Osteocyte (in vitro differentiated cells): ENCODE results near the gene TBL1XR1. TPM values are rescaled to one million over a fixed set of nuclear protein-coding genes. Genes with fewer than 3 reads are reported as not detected.

ENCODE experiments used
- DNase-seq: peaks from one replicate; pipeline ENCODE4 v3.0.0; 2021; ENCODE audit warnings: mixed read lengths; ENCODE audit not compliant: unreplicated experiment; ENCODE audit errors: extremely low spot score
- H3K27ac Mint-ChIP-seq: one replicate; pipeline ENCODE4 v1.8.0; 2021; ENCODE audit warnings: mild to moderate bottlenecking, mixed read lengths; ENCODE audit not compliant: unreplicated experiment
- H3K27me3 Mint-ChIP-seq: one replicate; pipeline ENCODE4 v1.8.0; 2021; ENCODE audit warnings: mixed read lengths; ENCODE audit not compliant: unreplicated experiment
- H3K36me3 Mint-ChIP-seq: one replicate; pipeline ENCODE4 v1.8.0; 2021; ENCODE audit warnings: mixed read lengths; ENCODE audit not compliant: unreplicated experiment
- H3K4me1 Mint-ChIP-seq: one replicate; pipeline ENCODE4 v1.8.0; 2021; ENCODE audit warnings: mixed read lengths; ENCODE audit not compliant: unreplicated experiment
- H3K4me3 Mint-ChIP-seq: one replicate; pipeline ENCODE4 v1.8.0; 2021; ENCODE audit warnings: mild to moderate bottlenecking, moderate library complexity, mixed read lengths; ENCODE audit not compliant: unreplicated experiment
- H3K9me3 Mint-ChIP-seq: one replicate; pipeline ENCODE4 v1.8.0; 2021; ENCODE audit warnings: mixed read lengths; ENCODE audit not compliant: unreplicated experiment
- total RNA-seq: library from RNA; stranded (reverse); gene quantifications from 2 replicates; pipeline ENCODE4 v1.2.1, GENCODE V29; 2021
- TF ChIP-seq, protein P1 (sequence below): fragments of 200-600 bp; sonication (generic); IDR thresholded peaks from 2 replicates; pipeline ENCODE4 v1.5.0; 2021; ENCODE audit warnings: antibody characterized with exemption, mild to moderate bottlenecking, moderate library complexity

Gene TBL1XR1
- total RNA-seq, 1 donor from 2014 or later: 370 TPM

DNA sequence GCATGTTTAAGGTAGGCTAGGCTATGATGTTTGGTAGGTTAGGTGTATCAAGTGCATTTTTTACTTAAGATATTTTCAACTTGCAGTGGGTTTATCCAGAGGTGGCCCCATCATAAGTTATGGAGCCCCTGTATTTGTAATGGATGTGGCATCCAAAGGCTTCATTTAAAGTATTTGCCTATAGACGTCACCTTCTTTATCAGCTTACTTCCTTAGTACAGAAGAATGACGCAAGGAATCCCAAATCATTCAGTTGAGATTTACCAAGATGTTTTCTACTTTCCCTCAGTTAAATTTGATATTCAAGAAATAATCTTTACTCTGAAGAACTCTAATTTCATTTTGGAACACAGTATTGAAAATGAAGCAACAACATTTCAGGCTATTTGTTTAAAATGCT lies 201.3 kb downstream of the TBL1XR1 start:
- TF ChIP-seq, protein P1, sequence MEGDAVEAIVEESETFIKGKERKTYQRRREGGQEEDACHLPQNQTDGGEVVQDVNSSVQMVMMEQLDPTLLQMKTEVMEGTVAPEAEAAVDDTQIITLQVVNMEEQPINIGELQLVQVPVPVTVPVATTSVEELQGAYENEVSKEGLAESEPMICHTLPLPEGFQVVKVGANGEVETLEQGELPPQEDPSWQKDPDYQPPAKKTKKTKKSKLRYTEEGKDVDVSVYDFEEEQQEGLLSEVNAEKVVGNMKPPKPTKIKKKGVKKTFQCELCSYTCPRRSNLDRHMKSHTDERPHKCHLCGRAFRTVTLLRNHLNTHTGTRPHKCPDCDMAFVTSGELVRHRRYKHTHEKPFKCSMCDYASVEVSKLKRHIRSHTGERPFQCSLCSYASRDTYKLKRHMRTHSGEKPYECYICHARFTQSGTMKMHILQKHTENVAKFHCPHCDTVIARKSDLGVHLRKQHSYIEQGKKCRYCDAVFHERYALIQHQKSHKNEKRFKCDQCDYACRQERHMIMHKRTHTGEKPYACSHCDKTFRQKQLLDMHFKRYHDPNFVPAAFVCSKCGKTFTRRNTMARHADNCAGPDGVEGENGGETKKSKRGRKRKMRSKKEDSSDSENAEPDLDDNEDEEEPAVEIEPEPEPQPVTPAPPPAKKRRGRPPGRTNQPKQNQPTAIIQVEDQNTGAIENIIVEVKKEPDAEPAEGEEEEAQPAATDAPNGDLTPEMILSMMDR: no peak
- no peak overlapping the region for H3K4me3 Mint-ChIP-seq
- peaks cover 15% of the 10 kb centered on the region for H3K9me3 Mint-ChIP-seq
- peaks cover 4% of the 10 kb centered on the region for H3K36me3 Mint-ChIP-seq
- H3K27ac Mint-ChIP-seq: no peak overlapping the region
- peaks cover 5% of the 10 kb centered on the region for H3K4me1 Mint-ChIP-seq
- no peaks in the 10 kb centered on the region for H3K27me3 Mint-ChIP-seq
- DNase-seq: no peak

DNA sequence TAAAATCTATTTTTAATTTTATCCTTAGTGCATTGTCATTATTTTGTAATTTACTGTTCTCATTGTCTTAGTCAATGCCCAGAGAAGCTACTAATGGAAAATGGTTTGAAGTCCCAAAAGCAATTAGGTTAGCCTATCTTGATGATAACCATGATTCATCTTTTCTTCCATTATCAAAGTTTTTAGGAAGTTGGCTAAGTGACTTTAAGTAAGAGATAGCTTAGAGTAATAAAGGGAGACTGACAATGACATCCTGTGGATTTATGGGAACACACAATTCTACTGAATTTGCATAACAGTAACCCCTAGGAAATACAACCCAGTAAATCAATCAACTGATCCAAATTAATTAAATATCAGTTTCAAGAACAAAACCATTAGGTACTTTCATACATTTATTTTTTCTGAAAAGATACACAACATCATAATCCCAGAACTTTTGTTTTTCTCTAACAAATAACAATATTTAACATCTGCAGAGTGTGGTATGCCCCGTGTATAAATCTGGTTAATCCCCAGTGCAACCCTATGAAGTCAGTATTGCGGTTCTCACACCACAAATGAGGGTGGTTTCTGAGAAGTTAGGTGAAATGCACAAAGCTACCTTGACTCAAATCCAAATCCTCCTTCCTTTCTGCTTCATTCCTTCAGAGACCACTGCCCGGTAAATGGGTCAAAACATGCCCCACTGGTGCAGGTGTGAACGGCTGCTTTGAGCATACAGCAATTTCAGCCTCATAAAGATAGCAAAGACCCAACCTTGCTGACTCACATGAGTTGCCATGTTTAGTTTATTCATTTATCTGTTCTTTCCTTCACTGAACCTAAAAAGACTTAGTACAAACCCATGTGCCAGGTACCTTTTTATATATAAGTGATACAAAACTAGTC lies 202.1 kb downstream of the TBL1XR1 start:
- DNase-seq: no peak
- H3K4me1 Mint-ChIP-seq: peaks cover 5% of the 10 kb centered on the region
- peaks cover 4% of the 10 kb centered on the region for H3K36me3 Mint-ChIP-seq
- no peak overlapping the region for H3K4me3 Mint-ChIP-seq
- TF ChIP-seq, protein P1: no peak
- H3K27me3 Mint-ChIP-seq: no peaks in the 10 kb centered on the region
- no peak overlapping the region for H3K27ac Mint-ChIP-seq
- H3K9me3 Mint-ChIP-seq: peaks cover 8% of the 10 kb centered on the region

DNA sequence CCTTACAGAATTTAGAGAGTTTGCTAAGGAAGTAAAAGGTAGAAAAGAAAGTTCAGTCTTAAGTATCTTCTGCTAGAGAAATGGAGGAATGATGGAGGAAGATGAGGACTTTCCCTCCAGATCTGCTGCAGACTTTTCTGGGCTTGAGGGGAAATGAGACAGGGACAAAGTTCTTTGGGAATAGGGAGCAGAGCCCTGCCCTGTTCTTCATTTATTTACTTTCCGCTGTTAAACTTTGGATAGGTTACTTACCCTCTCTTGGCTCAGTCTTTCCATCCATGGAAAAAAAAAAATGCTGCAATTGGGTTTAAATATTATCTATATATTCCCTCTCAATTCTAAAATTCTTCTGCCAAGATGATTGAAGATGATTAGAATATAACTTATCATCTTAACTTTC lies 202.9 kb downstream of the TBL1XR1 start:
- Mint-ChIP-seq H3K9me3 (peaks cover 5% of the 10 kb centered on the region), H3K27ac (no peak overlapping the region), H3K4me3 (no peak overlapping the region), H3K27me3 (no peaks in the 10 kb centered on the region), H3K36me3 (peaks cover 2% of the 10 kb centered on the region), H3K4me1 (peaks cover 3% of the 10 kb centered on the region)
- no peak for DNase-seq
- TF ChIP-seq, protein P1: no peak

DNA sequence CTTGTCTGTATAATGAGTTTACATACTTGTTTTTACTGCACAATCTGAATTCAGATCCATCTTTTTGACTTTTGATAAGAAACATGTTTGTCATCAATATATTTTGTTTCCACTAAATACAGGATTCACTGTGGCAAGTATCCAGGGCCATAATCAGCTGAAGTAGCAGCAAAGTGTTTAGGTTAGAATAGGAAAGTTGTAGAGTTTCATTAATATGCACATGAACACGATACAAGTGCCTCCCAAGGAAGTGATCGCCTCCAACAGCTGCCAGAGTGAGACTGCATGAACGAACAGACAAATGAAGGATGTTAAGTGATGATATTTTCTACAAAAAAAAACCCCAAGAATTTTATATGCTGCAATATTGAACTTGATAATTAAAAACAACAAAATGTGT lies 204.3 kb downstream of the TBL1XR1 start:
- no peak overlapping the region for H3K27ac Mint-ChIP-seq
- peaks cover 3% of the 10 kb centered on the region for H3K9me3 Mint-ChIP-seq
- TF ChIP-seq, protein P1: no peak
- DNase-seq: no peak
- no peak overlapping the region for H3K4me3 Mint-ChIP-seq
- no peaks in the 10 kb centered on the region for H3K36me3 Mint-ChIP-seq
- H3K4me1 Mint-ChIP-seq: no peaks in the 10 kb centered on the region
- H3K27me3 Mint-ChIP-seq: no peaks in the 10 kb centered on the region

DNA sequence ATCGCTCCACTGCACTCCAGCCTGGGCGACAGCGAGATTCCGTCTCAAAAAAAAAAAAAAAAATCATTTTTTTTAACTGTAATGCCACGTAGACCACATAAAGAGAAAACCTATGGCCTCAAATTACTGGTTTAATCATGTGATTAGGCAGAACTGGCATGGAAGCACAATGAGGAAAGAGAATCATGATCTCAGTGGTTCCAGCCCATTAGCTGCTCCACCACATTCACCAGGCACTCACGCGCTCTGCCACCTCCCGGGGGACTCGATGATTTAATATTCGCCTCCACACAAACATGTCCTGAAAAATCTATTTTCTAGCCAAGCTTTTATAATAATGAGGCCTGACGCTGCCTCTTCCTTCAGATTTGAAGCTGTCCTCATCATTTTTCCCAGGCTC lies 204.7 kb downstream of the TBL1XR1 start:
- TF ChIP-seq, protein P1: no peak
- Mint-ChIP-seq H3K27me3 (no peaks in the 10 kb centered on the region), H3K27ac (no peak overlapping the region), H3K36me3 (no peaks in the 10 kb centered on the region), H3K9me3 (peaks cover 3% of the 10 kb centered on the region), H3K4me1 (no peaks in the 10 kb centered on the region), H3K4me3 (no peak overlapping the region)
- no peak for DNase-seq
